Stimulated activated CD8-positive, alpha-beta memory T cell treated with anti-CD3 and anti-CD28 coated beads, Interleukin-15, amount 100 ng/mL, for 4 hours (primary cell): ENCODE results near the gene SH3BP1.
"Not testable (repeated sequence)": the region's sequence is repeated elsewhere in the genome, so short reads cannot be mapped to it uniquely, and the experiment has no call there.

ENCODE experiments used
- DNase-seq, 2 donors: peaks; one replicate each; pipeline ENCODE4 v3.0.0-alpha.2; 2020; ENCODE audit warnings: low read depth in 2 of 2

Gene SH3BP1

DNA sequence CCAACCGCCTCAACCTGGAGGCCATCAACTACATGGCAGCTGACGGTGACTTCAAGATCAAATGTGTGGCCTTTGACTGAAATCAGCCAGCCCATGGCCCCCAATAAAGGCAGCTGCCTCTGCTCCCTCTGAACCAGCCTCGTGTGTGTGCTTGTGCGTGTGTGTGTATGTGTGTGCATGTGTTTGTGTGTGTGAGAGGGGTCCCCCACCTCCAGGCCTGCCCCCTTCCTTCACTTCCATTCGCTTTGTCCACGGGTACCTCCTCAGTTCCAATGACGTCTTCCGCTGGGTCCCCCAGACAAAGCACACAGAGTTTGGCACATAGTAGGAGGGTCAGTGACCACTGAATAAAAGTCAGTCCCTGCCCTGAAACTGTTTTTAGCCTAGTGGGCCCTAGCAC, 40.2 kb downstream of the SH3BP1 start:
- no peak for DNase-seq

DNA sequence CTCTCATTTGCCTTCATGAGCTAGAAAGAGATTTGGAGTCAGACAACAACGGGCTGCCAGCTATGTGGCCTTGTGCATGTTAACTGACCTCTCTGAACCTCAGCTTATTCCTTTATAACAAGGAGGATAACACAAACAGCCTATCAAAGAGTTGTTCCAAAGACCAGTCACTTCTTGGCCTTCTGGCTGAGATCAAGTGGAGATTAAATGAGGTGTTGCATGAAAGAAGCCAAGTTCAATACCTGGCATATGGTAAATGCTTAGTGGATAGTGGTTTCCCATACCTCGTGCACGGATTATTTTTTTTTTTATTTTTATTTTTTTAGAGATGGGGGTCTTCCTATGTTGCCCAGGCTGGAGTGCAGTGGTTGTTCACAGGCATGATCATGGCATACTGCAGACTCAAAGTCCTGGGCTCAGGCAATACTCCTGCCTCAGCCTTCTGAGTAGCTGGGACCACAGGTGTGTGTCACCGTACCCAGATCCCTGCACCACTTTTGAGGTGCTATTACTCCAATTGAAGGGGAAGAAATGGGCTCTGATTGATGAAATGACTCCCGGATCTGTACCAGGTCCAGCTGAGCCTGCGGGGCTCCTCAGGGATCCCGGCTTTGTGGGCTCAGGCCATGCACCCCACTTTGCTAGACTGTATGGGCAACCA, 40.9 kb downstream of the SH3BP1 start:
- DNase-seq: no peak

DNA sequence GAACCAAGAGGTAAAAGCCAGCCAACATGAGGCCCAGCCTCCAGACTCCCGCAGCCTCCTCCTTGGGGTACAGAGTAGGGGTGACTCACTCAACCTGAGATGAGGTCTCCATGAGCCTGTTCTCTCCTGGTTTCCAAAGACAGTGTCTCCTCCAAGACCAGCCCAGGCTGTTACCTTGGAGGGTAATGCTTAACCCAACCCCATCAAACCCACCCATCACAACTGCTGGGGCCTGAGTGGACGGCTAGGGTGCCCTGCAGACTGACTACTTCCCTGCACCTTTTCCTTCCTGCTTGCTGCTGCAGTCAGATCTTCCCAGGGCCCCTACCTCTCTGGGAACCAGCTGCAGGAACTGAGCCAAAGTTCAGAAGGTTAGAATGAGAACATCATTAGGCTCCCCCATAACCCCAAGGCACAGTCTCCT, 41.5 kb downstream of the SH3BP1 start:
- no peak for DNase-seq

DNA sequence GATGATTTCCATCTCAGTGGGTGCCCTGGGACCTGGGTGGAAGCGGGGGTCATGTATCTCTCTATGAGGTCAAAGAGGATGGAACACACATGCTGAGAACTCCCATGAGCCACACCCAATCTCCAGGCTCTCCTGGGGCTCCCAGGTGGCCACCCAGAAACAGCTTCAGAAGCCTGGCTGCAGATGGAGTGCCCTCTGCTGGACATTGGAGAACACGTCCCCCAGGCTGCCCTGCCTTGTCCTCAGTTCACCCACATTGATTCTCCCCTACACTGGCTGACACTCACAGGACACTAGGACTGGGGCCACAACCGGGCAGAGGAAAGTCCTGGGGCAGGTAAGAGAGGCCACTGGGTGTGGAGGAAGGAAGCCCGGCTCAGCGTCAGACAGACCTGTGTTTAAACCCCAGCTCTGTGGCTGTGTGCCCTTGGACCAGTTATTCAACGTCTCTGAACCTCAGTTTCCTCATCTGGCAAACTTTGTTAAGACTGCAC, 42.1 kb downstream of the SH3BP1 start:
- DNase-seq: peak; percentile 41 to 57

DNA sequence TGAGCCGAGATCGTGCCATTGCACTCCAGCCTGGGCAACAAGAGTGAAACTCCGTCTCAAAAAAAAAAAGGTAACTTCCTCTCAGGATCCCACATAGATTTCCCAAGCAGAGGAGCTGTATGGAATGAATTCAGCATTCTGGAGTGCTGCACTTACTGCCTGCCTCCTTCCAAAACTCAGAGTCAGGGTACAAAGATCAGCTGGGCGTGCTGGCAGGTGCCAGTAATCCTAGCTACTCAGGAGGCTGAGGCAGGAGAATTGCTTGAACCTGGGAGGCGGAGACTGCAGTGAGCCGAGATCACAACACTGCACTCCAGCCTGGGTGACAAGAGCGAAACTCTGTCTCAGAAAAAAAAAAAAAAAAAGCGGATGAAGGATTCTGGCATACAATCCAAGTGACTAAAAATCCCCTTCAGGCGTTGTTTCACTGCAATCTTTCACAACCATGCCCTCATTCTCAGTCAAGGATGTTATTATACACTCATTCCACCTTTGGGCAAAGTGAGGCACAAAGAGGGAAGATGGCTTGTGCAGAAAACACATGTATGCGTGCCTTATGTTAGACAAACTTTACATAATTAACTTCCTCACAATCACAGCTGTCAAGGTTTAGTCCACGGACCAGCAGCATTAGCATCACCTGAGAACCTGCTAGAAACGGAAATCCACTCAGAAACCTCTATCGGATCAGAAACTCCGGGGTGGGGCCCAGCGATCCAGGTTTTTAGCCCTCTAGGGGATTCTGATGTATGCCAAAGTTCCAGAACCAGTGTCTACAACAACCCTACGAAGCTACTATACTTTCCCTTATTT, 45.5 kb downstream of the SH3BP1 start:
- DNase-seq: no peak

DNA sequence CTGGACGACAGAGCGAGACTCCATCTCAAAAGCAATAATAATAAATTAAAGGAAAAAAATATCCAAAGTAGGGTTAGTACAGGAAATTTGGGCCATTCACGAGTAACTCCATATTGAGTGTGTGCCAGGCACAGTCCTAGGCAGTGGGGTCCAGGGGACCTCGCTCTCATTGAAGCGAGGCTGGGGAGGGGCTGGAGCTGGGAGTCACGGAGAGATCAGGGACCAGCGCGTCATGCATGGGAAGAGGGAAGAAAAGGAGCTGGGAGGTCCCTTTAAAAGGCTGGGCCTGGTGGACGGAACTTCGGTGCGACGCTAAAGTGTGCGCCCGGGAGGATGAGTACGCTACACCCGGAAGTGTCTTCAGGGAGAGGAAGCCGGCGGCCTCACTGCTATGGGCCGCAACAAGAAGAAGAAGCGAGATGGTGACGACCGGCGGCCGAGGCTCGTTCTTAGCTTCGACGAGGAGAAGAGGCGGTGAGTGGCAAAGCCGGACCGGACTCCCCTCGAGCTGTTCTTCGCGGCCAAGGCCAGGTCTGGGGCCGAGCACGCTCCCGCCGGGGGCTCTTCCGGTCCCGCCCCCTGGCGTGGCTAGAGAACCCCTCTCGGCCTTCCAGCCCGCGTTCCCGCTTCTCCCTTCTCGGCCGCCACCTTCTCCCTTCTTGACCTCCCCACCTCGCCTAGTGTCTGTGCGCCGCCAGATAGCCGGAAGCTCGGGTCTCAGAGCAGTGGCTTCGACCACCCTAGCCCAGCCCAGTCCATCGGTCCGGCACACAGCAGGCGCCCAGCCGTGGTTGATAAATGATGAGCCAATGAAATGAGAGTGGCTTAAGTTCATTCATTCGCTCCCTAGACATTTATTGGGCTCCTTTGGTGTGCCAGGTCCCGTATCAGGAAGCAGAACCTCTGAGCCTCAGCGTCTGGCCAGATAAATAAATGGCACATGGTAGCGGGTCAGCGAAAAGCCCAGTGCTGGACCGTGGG, 46.8 kb downstream of the SH3BP1 start, which contains the start of gene NOL12:
TSS of gene NOL12 (plus strand) at position 342 of the 981 bp plus-strand sequence. CDS start at position 392, 50 bp downstream.
- DNase-seq: peak; percentile 53 to 58

DNA sequence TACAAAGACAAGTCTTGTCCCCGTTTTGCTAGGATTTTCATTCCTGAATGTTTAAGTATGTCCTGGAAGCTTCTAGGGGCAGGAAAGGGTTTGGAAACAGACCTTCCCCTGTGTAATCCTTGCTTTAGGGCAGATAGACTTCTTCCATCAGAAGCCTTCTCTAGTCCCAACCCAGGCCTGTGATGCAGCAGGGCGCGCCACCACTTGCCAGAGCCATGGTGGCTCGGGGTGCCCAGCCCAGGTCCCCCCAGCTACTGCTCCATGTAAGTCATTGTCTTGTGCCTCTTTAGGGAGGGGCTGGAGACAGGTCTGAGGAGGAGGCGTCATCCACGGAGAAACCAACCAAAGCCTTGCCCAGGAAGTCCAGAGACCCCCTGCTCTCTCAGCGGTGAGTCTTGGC, 50.9 kb downstream of the SH3BP1 start:
- DNase-seq: no peak

DNA sequence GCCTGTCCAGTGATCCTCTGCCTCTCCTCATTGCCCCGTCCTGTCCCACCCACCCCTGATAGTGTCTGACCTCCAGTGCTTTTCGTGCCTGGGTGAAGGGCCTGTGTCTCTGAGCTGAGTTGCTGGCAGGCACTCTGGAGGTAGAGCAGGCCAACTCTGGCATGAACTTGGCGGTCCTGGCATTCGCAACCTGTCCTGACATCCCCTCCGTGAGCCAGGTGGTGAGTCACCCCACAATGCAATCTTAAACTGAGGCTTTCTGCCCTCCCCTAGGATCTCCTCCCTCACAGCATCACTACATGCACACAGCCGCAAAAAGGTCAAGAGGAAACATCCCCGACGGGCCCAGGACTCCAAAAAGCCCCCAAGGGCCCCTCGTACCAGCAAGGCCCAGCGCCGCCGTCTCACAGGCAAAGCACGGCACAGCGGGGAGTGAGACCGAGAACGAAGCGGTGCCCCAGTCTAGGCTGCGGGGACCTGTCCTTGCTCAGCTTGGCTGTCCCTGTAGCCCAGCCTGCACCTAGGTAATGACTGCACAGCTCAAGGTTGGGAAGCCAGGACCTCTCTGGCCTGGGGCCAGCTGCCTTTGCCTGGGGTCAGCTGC, 51.5 kb downstream of the SH3BP1 start:
- DNase-seq: no peak

DNA sequence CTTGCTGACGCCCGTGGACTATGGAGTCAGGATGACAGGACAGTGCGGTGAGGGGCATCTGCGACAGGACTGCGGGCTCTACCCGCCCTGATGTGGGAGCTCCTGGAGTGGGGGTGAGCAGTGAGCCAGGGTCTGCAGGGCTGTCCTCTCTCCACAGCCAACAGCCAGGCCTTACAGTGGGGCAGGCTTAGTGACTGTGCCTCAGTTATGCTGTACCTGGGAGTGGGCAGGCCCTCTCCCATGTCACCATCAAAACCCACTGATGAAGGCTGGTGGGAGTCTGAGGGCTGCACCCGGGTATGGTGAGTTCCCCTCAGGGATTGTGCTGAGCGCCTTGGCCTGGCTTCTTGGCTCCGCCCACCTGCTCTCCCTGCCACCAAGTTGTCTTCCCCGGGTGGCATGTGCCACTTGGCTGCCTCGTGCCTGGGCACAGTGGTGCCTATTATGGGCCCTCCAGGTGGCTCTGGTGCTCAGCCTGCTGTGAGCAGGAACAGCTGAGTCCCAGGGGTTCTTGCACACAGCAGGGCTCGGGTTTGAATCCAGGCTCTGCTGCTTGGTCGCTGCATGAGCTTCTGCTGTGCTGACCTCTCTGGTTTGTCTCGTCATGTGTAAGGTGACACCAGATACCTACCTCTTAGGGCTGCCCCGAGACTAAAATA, 53.3 kb downstream of the SH3BP1 start:
- no peak for DNase-seq

DNA sequence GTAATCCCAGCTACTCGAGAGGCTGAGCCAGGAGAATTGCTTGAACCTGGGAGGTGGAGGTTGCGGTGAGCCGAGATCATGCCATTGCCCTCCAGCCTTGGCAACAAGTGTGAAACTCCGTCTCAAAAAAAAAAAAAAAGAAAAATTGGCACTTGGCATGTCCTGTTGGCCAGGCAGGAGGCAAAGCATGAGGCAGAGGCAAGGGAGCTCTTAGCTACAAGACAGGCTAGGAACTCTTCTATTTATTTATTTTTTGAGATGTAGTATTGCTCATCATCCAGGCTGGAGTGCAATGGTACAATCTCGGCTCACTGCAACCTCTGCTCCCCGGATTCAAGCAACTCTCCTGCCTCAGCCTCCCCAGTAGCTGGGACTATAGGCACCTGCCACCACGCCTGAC, 54.7 kb downstream of the SH3BP1 start:
- DNase-seq: not testable (repeated sequence)

DNA sequence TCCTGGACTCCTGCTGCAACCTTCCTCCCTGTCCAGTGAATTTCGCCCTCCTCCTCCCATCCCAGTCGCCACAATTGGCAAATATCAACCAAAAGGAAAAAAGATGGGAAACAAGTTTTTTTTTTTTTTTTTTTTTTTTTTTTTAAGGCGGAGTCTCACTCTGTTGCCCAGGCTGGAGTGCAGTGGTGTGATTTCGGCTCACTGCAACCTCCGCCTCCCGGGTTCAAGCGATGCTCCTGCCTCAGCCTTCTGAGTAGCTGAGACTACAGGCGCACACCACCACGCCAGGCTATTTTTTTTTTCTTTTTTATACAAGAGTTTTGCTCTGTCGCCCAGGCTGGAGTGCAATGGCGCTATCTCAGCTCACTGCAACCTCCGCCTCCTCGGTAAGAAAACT, 56.8 kb downstream of the SH3BP1 start:
- not testable (repeated sequence) for DNase-seq

DNA sequence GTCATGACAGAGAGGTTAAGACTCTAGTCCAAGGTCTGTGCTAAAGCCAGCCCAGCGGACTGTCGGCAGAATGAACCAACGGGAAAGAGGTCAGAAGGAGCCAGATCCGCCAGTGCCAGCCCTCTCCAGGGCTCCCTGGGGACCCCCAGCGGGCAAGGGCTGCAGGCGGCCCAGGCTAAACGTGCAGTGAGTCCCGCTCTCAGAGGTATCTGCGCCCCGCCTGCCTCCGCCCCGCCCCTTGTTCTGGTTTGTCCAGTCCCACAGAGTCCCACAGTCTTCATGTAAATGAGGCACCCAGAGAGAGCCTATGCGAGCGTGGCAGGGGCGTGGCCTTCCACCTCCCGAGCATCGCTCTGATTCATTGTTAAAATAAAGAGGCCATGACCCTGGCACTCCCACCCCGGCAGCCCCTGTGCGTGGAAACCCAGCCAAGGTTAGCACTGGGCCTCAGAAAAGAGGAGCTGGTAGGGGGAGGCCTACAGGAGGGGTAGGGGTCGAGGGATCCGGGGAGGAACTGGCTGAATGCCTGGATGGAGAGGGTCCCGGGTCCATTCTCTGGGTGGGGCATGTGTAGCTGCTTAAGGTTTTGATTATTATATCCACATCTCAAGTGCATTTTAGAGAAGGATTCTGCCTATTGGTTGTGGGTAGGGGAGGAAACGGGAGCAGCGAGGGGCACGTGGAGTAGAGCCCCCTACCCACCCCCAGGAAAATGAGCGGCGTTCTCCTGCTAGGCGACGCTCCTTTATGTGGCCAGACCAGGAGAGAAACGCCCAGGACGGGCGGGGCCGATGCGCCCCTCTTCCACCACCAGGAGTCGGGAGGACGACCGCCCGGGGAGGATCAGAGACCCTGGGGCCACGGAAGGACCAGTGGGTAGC, 57.4 kb downstream of the SH3BP1 start, which contains the start of gene TRIOBP:
TSS of gene TRIOBP (plus strand) at position 392 of the 881 bp plus-strand sequence. CDS start 4,318 bp downstream, outside the sequence.
- DNase-seq: peak; percentile 62 to 67

DNA sequence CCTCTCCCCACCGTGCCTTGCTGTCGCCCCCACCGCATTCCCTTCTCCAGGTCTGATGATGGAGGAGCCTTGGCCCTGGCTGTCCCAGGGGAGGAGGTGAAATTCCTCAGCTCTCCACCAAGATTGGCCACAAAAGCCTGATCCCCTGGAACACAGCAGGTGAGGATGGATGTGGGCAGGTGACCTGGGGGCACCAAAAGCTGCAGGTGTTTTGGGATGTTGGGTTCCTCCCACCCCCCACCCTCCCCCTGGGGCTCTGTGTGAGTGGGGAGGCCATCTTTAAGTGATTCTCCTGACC, 58.0 kb downstream of the SH3BP1 start:
- DNase-seq: no peak

DNA sequence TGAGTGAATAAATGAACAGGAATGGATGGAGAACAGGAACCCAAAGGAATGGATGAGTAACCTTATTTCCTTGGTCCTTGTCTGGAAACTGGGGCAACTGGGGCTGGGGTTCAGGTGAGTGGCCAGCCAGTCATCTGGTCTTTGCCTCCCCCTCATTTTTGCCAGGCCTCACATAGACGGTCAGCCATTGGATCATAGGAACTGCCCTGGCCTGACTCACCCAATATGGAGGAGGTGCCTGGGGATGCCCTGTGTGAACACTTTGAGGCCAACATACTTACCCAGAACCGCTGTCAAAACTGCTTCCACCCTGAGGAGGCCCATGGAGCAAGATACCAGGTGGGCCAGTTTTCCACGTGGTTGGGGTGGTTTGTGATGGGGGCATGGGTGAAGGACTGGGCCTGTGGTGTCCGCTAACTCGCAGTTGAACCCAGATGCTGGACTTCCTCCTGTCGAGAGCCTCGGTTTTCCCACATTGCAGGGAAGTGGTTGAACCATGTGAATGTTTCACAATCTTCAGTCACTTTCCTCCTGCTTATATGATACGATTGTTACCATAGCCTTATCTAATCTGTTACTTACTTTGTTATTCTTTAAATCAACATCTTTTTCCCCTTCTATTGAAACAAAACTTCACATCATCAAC, 61.8 kb downstream of the SH3BP1 start:
- DNase-seq: no peak

DNA sequence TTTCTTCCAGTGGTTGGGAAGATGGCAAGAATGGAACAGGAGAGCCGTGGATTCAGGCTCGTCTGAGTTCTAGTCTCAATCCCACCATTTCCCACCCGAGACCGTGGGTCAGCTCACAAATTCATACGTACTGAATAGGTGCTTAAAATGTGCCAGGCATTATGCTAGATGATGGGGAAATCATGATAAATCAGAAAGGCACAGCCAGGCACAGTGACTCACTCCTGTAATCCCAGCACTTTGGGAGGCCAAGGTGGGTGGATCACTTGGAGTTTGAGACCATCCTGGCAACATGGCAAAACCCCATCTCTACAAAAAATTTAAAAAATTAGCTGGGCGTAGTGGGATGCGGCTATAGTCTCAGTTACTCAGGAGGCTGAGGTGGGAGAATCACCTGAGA, 64.4 kb downstream of the SH3BP1 start:
- no peak for DNase-seq

DNA sequence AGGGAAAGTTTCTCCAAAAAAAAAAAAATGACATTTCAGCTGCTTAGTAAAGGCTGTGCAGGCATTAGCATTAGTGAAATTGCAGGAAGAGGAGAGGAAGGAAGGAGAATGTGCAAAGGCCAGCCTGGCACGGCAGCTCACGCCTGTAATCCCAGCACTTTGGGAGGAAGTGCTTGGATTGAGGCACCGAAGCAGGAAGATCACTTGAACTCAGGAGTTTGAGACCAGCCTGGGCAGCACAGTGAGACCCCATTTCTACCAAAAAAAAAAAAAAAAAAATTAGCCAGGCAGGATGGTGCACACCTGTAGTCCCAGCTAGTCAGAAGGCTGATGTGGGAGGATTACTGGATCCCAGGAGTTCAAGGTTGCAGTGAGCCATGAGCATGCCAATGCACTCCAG, 65.2 kb downstream of the SH3BP1 start:
- DNase-seq: no peak

DNA sequence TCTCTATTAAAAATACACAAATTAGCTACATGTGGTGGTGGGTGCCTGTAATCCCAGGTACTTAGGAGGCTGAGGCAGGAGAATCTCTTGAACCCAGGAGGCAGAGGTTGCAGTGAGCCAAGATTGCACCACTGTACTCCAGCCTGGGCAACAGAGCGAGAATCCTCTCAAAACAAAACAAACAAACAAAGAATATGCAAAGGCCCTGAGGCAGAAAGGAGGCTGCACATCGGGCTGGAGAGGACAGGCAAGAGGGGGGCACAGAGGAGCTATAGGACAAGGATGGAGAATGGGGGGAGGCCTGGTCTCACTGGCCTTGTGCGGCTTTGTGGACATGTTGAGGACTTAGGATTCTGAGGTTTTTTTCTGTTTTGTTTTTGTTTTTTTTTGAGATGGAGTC, 65.7 kb downstream of the SH3BP1 start:
- no peak for DNase-seq
